ENCODE measurements around the gene IL31.
"Not testable (repeated sequence)": the region's sequence is repeated elsewhere in the genome, so short reads cannot be mapped to it uniquely, and the experiment has no call there.

Gene IL31

DNA sequence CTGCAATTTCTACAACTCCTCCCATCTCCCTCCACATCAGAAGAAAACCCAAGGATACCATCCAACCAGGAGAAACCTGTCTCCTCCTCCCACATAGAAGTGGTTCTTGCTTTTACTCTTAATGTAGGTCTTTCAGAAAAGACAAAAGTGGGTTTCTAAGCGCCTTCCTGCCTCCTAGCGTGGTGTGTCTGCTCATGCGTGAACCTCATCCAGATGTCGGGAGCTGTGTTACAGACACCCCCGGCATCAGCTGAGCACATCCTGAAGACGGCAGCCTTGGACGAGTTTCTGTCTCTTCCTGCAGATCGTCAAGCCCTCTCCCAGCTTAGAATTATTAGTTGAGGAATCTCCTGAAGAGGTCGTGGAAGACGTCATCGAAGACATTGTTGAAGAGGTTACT, 18.4 kb upstream of the IL31 start:
- no peak for DNase-seq (ENCODE audit: low read depth in 1 of 2, low spot score in 1 of 2)

DNA sequence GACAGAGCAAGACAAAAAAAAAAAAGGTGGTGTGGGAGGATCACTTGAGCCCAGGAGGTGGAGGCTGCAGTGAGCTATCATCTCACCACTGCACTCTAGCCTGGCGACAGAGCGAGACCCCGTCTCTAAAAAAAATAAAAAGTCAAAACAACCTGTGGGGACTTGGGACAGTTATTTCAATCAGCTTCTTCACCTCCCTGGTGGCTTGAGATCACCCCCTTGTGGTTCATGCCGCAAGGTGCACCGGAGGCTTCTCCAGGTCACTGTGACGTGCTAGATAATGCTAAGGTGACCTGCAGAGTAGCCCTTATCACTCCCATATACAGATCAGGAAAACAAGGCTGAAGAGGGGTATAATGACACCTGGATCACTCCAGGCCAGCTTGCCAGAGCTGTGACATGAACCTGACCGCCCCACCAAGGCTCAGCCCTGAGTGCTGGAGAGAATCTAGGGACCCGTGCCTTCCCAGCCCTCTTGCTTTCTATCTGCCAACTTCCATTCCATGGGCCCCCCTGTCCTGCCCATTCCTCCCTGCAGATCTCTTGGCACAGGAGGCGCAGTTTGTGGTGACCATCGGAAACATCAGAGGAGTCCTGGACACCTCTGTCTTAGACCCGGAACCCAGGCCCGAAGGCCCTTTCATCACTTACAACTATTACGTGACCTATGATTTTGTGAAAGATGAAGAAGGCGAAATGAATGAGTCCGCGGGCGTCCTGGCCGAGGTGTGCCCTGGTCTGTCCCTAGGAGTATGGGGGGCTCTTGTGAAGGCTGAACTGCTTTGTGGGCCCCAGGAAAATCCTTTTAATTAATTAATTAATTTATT, 17.0 kb upstream of the IL31 start:
- DNase-seq (ENCODE audit: low read depth in 1 of 2, low spot score in 1 of 2), result peak; percentile 32 to 41

DNA sequence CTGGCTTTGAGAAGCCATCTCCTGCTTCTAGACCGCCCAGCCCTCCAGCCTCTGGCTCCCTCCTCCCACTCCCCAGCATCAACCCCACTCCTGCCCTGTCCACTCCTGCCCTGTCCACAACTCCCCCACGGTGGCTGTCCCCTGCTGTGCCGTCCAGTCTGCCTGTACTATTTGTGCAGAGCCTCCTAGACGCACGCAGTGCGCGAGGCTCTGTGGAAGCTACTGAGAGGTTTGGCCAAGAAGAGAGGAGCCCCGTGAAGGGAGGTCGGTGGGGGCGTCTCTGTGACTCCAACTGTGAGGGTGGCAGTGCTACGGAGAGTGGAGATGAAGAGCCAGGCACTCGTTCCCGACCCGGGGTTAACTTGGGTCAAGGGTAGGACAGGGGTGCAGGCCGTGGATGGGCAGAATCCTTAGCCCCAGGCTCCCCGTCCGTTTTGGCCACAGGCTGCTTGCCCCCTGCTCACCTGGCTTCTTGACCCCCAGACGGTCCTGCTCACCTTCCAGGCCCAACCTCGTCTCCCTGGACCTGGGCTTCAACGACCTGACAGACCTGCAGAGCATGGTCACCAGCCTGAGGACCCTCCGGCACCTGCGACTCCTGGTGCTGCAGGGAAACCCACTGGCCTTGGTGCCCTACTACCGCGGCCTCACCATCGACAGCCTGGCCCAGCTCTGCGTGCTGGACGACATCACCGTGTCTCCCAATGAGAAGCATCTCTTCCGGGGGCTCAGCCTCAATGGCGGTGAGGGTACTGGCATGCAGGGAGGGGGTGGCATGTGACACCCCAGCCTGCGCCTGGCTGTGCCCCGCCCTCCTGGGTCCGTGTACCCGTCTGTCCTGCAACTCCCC, 15.8 kb upstream of the IL31 start:
- no peak for DNase-seq (ENCODE audit: low read depth in 1 of 2, low spot score in 1 of 2)

DNA sequence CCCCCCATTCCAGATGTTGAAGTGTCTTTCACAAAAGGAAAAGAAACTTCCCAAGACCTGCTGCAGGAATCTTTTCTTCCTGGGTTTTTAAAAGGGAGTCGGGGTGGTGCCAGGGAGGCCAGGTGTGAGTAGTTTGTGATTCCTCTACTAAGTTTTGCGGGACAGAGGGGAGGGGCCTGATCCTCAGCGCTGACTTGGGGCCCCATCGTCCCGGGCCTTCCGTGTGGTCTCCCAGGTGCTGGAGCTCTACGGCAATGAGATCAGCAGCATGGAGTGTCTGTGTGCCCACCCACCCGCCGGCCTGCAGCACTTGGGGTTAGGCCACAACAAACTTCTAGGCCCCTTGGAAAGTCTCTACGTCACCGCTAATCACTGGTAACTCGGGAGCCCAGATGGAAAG, 13.4 kb upstream of the IL31 start:
- DNase-seq (ENCODE audit: low read depth in 1 of 2, low spot score in 1 of 2), result no peak

DNA sequence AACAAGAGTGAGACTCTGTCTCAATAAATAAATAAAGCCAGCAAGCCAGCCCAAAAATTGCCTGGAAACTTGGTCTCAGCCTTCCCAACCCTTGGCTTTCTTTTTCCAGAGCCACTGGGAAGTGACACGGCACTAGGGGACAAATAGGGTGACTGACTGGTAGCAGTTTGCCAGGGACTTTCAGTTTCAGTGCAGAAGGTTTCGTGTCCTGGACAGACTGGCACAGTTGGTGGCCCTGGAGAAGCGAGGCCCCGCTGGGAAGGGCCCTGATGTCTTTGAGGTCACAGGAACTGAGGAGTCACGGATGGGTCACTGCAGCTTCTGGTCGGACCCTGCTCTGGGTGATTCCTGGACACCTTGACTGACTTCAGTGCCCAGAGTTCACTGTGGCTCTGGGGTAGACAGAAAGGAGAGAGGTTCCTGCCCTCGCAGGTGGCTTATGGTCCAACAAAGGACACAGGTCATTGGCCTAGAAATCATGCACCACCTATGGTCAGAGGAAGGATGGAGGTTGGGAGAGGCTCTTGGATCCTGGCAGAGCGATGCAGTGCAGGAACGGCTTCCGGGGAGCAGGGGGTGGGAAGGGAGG, 11.6 kb upstream of the IL31 start:
- DNase-seq (ENCODE audit: low read depth in 1 of 2, low spot score in 1 of 2), result no peak

DNA sequence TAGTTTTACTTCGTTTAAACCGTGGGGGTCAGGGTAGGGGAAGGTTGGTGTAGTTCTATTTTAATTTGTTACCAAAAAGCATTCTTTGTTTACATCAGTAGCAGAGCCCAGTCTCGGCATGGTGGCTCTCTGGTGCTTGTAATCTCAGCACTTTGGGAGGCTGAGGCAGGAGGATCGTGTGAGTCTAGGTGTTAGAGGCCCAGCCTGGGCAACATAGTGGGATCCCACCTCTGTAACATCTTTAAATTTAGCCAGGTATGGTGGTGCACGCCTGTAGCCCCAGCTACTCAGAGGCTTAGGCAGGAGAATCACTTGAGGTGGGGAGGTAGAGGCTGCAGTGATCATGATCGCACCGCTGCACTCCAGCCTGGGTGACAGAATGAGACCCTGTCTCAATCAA, 11.1 kb upstream of the IL31 start:
- DNase-seq (ENCODE audit: low read depth in 1 of 2, low spot score in 1 of 2), result no peak

DNA sequence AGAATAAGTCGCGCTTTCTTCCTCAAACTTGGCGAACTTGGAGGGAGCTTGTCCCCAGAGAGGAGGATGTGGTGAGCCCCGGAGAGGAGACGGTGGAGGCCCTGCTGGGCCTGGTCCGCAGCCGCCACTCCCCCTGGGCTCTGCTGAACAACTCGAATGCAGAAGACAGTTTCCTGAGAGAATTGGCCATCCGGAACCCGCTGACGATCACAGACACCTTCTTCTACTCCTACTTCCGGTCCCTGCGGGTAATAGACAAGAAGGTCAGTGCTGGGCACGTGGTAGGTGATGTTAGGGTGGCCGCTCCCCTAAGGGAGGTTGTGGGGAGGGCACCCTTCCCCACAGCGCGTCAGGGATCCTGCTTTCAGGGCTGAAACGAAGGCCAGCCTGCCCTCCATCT, 10.5 kb upstream of the IL31 start:
- DNase-seq (ENCODE audit: low read depth in 1 of 2, low spot score in 1 of 2), result no peak

DNA sequence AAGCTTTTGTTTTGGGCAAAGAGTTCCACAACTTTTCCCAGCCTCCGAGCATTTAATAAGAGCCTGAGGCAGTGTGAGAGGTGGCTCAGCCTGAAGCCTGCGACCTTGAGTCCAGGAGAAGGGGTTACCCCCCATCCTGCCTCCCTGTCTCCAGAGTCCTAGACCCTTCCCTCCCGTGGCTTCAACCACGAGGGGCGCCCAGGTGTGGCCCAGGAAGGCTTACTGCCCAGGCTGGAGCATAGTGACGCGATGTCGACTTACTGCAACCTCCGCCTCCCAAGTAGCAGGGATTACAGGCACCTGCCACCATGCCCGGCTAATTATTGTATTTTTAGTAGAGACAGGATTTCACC, 9.5 kb upstream of the IL31 start:
- DNase-seq (ENCODE audit: low read depth in 1 of 2, low spot score in 1 of 2), result no peak

DNA sequence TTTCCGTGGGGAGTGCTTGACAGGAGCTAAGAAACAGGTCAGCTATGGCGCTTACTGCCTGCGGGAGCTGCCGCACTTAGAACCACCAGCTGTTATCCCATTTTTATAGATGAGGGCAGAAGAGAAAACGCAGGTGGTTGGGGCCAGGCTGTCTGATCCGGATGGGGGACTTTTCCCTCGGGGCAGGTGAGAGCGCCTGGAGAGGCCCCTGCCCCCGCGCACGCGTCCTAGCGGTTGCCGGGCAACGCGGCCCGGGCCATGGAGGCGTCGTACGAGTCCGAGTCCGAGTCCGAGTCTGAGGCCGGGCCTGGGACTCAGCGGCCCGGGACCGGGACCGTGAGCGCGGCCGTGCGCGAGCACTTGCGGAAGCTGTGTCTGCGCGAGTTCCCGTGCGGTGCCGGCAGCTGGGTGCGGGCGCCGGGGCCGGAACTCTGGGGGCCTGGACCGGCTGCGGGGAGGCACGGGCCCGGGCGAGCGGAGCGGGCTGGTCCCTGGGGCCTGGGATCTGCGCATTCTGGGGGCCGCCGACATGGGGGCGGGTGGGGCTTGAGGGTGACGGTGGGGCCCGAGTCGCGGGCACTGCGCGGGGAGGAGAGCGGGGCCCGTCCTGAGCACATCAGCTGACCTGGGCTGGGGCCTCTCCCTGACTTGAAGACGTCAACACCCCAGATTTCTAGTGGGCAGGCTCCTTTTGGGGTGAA, 9.0 kb upstream of the IL31 start, which contains the start of gene LRRC43:
LRRC43 (plus strand) TSS at position 237 of the 701 bp plus-strand sequence; CDS start at position 259, 22 bp downstream.
- no peak for DNase-seq (ENCODE audit: low read depth in 1 of 2, low spot score in 1 of 2)

DNA sequence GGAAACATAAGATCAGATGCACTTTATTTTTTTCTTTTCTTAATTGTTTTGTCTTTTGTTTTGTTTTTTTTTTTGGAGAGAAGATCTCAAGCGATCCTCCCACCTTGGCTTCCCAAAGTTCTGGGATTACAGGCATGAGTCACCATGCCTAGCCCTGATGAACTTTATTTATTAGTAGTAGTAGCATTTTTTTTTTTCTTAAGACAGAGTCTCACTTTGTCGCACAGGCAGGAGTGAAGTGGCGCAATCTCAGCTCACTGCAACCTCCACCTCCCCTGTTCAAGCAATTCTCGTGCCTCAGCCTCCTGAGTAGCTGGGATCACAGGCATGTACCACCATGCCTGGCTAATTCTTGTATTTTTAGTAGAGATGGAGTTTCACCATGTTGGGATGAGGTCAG, 2.5 kb upstream of the IL31 start:
- not testable (repeated sequence) for DNase-seq (ENCODE audit: low read depth in 1 of 2, low spot score in 1 of 2)

DNA sequence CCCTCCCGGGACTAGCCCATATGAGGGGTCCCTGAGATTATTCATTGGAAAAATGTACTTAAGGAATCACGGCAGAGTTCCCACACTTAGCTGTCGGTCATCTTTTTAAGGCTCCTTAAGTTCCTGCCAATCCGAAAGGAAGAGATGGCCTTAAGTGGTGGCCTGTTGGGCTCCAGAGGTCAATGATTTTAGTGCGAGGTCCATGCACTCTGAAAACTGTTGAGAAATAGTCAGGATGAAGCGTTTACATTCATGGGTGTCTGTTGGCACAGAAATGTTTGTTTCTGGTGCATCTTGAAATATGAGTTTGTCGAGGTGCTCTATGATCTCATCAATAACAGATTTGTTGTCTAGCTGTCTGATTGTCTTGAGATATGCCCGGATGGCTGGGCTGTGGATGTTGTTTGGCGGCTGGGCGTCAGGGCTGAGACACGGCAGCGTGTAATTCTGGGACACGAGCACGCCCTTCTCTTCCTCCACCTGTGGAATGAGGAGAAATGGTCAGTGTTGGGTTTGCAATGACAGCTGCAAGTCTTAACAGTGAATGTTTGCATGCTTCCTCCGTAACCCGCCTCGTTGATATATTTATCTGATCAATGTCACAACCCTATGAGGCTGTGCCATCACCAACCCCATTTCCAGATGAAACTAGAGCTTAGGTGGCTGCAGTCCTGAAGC, 1.6 kb downstream of the IL31 start:
- no peak for DNase-seq (ENCODE audit: low read depth in 1 of 2, low spot score in 1 of 2)

DNA sequence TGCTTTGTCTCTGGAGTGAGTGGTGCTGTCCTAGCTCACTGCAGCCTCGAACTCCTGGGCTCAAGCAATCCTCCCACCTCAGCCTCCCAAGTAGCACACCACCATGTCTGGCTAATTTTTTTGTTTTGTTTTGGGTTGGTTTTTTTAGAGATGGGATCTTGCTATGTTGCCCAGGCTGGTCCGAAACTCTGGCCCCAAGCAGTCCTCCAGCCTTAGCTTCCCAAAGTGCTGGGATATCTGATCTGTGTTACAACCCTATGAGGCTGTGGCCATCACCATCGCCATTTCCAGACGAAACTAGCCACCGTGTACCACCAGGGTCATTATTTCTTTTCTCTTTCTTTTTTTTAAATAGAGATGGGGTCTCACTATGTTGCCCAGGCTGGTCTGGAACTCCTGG, 2.6 kb downstream of the IL31 start:
- DNase-seq (ENCODE audit: low read depth in 1 of 2, low spot score in 1 of 2), result no peak

DNA sequence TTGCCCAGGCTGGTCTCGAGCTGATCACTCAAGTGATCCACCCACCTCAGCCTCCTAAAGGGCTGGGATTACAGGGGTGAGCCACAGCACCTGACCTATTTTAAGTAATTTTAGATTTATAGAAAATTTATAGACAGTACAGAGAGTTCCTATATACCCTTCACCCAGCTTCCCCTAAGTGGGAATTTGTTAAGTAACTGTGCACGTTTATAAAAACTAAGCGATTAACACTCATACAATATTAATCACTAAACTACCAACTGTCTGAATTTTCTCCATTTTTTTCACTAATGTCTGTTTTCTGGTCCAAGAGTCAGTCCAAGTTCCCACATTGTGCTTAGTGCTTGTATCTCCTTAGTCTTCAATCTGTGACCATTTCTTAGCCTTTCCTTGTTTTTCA, 5.5 kb downstream of the IL31 start:
- DNase-seq (ENCODE audit: low read depth in 1 of 2, low spot score in 1 of 2), result no peak

DNA sequence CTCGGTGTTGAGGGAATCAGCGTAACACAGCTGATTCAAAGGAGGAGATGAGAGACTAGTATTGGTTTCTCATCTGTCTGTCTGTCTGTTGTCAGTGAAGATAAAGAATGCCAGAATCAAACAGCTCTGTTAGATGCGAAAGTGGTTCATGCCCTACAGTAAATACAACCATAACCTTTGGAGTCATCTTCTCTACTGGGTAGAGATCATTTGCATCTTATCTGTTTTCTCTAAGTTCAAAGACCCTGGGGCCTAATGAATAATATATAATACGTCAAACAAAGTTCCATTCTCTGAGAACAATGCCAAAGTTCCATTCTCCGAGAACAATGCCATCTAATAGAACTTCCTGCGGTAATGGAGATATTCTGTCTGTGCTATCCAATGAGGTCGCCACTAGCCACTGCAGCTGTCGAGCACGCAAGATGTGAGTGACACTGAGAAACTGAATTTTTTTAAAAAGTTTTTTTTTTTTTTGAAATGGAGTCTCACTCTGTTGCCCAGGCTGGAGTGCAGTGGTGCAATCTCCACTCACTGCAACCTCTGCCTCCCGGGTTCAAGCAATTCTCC, 6.6 kb downstream of the IL31 start:
- no peak for DNase-seq (ENCODE audit: low read depth in 1 of 2, low spot score in 1 of 2)

DNA sequence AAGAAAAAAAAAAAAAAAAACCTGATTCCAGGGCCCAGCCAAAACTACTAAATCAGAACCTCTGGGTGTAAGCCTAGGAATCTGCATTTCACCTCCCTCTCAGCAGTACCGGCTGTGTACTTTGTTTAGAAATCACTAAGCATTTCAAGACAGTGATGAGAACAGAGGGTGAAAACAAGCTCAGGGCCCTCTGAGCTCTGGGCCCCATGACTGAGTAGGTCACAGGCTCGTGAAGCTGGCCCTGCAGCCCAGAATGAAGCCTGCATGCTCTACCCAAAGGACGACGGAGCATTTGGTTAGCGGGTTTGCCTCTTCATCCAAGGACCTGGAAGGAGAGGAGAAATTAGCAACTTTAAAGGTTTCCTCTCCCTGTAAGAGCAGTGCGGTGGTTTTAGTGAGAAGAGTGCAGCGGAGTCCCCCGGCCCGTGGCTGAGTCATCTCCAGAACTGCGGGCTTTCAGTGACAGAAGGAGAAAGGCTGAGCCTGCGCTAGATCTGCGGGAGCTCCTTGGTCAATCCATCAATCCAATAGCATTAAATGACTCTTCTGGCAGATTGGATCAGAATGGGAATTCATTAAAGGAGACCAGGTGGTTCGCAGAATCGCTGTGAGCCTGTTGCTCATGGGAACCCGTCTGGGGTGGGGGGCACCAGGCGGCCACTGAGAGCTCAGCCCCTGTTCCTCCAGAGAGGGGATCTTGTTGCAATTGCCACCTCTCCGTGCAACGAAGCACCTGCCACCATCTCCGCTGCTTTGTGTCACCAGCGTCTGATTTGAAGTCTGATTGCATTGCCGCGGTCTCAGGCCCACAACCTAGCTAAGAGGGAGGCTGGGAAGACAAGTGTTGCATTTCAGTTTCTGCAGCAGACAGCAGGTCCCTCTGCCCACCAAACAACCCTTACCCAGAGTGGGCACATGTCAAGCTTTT, 7.3 kb downstream of the IL31 start:
- DNase-seq (ENCODE audit: low read depth in 1 of 2, low spot score in 1 of 2), result no peak

DNA sequence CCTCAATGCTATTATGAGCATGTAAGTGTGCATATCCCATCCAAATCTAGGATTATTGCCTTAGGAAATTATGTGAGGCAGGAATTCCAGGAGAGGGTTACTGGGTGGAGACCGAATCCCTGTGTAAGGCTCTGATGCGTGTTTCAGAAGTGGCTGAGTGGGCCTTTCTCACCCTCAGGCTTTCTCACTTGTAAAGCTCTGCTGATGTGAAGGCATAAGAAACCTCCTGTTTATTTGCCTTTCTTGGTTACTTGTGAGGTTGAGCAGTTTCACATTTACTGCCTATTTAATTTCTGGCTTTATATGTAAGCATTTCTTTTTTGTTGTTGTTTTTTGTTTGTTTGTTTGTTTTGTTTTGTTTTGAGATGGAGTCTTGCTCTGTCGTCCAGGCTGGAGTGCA, 11.0 kb downstream of the IL31 start:
- DNase-seq (ENCODE audit: low read depth in 1 of 2, low spot score in 1 of 2), result no peak

DNA sequence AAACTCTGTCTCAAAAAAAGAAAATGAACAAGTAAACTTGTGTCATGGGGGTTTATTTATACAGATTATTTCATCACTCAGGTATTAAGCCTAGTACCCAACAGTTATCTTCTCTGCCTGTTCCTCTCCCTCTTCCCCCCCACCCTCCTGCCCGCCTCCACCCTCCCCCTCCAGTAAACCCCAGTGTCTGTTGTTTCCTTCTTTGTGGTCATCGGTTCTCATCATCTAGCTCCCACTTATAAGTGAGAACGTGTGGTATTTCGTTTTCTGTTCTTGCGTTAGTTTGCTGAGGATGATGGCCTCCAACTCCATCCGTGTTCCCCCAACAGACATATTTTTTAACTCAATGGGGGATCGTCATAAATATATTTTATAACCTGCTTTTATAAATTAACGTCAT, 12.3 kb downstream of the IL31 start:
- no peak for DNase-seq (ENCODE audit: low read depth in 1 of 2, low spot score in 1 of 2)

DNA sequence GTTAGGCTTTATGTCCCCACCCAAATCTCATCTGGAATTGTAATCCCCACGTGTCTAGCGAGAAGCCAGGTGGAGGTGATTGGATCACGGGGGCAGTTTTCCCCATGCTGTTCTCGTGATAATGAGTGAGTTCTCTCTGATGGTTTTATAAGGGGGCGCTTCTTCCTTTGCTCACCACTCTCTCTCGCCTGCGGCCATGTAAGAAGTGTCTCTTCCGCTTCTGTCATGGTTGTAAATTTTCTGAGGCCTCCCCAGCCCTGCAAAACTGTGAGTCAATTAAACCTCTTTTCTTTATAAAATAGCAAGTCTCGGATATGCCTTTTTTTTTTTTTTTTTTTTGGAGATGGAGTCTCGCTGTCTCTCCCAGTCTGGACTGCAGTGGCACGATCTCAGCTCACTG, 13.3 kb downstream of the IL31 start:
- DNase-seq (ENCODE audit: low read depth in 1 of 2, low spot score in 1 of 2), result no peak

DNA sequence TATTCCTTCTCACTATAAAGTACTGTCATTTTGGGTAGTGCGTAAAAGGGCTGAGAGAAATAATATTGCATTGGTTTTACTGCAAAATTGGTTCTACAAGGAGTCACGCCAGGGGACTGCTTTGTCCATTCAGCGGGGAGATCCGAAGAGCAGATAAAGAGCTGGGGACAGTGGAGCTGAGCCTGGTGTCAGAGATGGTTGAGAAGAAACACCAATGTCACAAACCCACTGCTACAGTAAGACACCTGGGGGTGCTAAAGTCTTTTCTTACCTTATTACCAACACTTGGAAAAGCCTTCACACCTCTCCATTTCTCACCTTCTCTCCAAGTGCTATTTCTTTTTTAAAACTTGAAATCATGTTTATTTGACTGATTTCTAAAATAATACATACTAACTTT, 14.1 kb downstream of the IL31 start:
- DNase-seq (ENCODE audit: low read depth in 1 of 2, low spot score in 1 of 2), result no peak

All from activated T-helper 1 cell treated with anti-CD3 and anti-CD28 coated beads, Interleukin-2, amount 50 U/mL, for 16 hours (primary cell).